ENCODE results near the gene POLG2. TPM values are rescaled to one million over a fixed set of nuclear protein-coding genes. Genes with fewer than 3 reads are reported as not detected.

Gene POLG2
- total and polyA plus RNA-seq, 2 of the 8 experiments (the other 6 are each of a cell fraction or from before 2014, with no cell fraction given), result 9.7 to 34.3 TPM

GRCh38 chr17:64544742-64545141 is 47.9 kb upstream of the POLG2 start:
- DNase-seq (ENCODE audit: low read depth in 1 of 2, low spot score in 2 of 2) (no peak), FAIRE-seq (no peak)
- CTCF ChIA-PET (ENCODE audit: partially characterized antibody), result interaction anchor here (0.6 to 2.3 kb wide), 4 partner anchors 10 to 242 kb away, joined by 3 to 7 read pairs (median 4); no protein-coding TSS in a partner anchor
- no peak overlapping the region for H4K5ac ChIP-seq (ENCODE audit: insufficient read length, low read depth, low read length)
- peaks cover 0 to 4% (median 0%) of the 10 kb centered on the region in 4 experiments; a peak in 2 of 7 replicates for H3K4me1 ChIP-seq (replicated peaks in 1 of 4; ENCODE audit: control insufficient read depth in 3 of 4, insufficient read depth in 4 of 4, low read length in 3 of 4)
- TF ChIP-seq TAF1 (IDR thresholded peaks at IDR 0.05; ENCODE audit: low read depth, low read length), result no peak
- no peak for TF ChIP-seq JUN (IDR thresholded peaks at IDR 0.05; ENCODE audit: low read depth, low read length)
- no peak for TF ChIP-seq TBP (IDR thresholded peaks at IDR 0.05; ENCODE audit: low read depth, low read length)
- peak; percentile 36; the same call in 1 of the 2 replicates for TF ChIP-seq MAFK (IDR thresholded peaks at IDR 0.05; ENCODE audit: low read depth, low read length)
- no peak for TF ChIP-seq FOSL1 (IDR thresholded peaks at IDR 0.05; ENCODE audit: insufficient read depth, low read depth, low read length)
- no peak for TF ChIP-seq SRF (IDR thresholded peaks at IDR 0.05; ENCODE audit: low read depth, low read length)
- no peak for TF ChIP-seq NRF1 (IDR thresholded peaks at IDR 0.05; ENCODE audit: low read depth, low read length)
- no peak for TF ChIP-seq HDAC2 (IDR thresholded peaks at IDR 0.05; ENCODE audit: borderline replicate concordance in 1 of 2, low read depth in 2 of 2, low read length in 2 of 2)
- no peak overlapping the region for H3K4me3 ChIP-seq (ENCODE audit: extremely low read depth in 1 of 4, insufficient read depth in 2 of 4, low read depth in 3 of 4, low read length in 4 of 4)
- H4K8ac ChIP-seq (ENCODE audit: extremely low read depth, insufficient read depth, low read length), result no peak overlapping the region
- no peak overlapping the region for H3K4ac ChIP-seq (replicated peaks; ENCODE audit: insufficient read length, low read depth, low read length)
- H3K23me2 ChIP-seq (ENCODE audit: low read depth, low read length), result no peaks in the 10 kb centered on the region
- H3K4me2 ChIP-seq (ENCODE audit: insufficient read depth in 1 of 2, low read depth in 2 of 2, low read length in 2 of 2), result no peak overlapping the region
- H2BK5ac ChIP-seq (ENCODE audit: low read depth, low read length), result no peak overlapping the region
- H3K18ac ChIP-seq (ENCODE audit: extremely low read depth, low read length), result no peak overlapping the region
- no peak overlapping the region for H3K9ac ChIP-seq (replicated peaks in 1 of 4; ENCODE audit: extremely low read depth in 1 of 4, low read depth in 3 of 4, low read length in 3 of 4)
- no peaks in the 10 kb centered on the region for H3K27me3 ChIP-seq (replicated peaks in 1 of 4; ENCODE audit: control insufficient read depth in 3 of 4, extremely low read depth in 1 of 4, insufficient read depth in 3 of 4, low read length in 3 of 4)
- H2BK15ac ChIP-seq (ENCODE audit: low read length), result no peak overlapping the region
- peaks cover 0 to 2% of the 10 kb centered on the region in 2 experiments for H4K20me1 ChIP-seq (replicated peaks in 1 of 2; ENCODE audit: control insufficient read depth in 1 of 2, insufficient read depth in 2 of 2, low read length in 2 of 2)
- no peak overlapping the region for H2AK5ac ChIP-seq (ENCODE audit: low read depth, low read length)
- H3K14ac ChIP-seq (ENCODE audit: insufficient read length), result no peak overlapping the region
- POLR2A ChIA-PET (ENCODE audit: partially characterized antibody), result interaction anchor here (0.9 to 8.5 kb wide), 3 partner anchors 14 to 39 kb away, joined by 3 to 75 read pairs (median 3); partner anchors contain the start of genes CEP95 and DDX5
- H2BK20ac ChIP-seq (ENCODE audit: low read length), result no peak overlapping the region
- H3K27ac ChIP-seq (ENCODE audit: low read depth, low read length), result no peak overlapping the region
- 80% methylated on average over 2 of the region's 2 CpGs; no CpG with 5 or more reads in 1 of the 2 experiments for WGBS, 2 experiments (ENCODE audit: extremely low coverage in 1 of 2, insufficient coverage in 1 of 2, insufficient read length in 1 of 2, insufficient replicate concordance in 2 of 2, low coverage in 1 of 2, low lambda C conversion rate in 2 of 2, missing lambda C conversion rate in 1 of 2)
- no peak overlapping the region for H3K56ac ChIP-seq (replicated peaks; ENCODE audit: insufficient read length, low read depth, low read length)
- no peaks in the 10 kb centered on the region for H3K9me3 ChIP-seq (ENCODE audit: insufficient read depth in 2 of 2, low read depth in 1 of 2, low read length in 1 of 2)
- H3K79me1 ChIP-seq (ENCODE audit: low read depth, low read length), result no peaks in the 10 kb centered on the region
- no peak overlapping the region for H3K23ac ChIP-seq (ENCODE audit: insufficient read length)
- no peak overlapping the region for H2BK12ac ChIP-seq (ENCODE audit: low read depth, low read length)
- H3K79me2 ChIP-seq (ENCODE audit: control insufficient read depth in 1 of 2, insufficient read depth in 2 of 2, low read length in 2 of 2), result no peaks in the 10 kb centered on the region
- H2AFZ ChIP-seq (ENCODE audit: low read length), result no peak overlapping the region
- H2BK120ac ChIP-seq (replicated peaks; ENCODE audit: low read depth, low read length), result no peak overlapping the region
- no peak overlapping the region for H4K91ac ChIP-seq (replicated peaks; ENCODE audit: insufficient read length, low read length)
- peaks cover 0 to 28% (median 1%) of the 10 kb centered on the region in 4 experiments; a peak in 1 of 8 replicates for H3K36me3 ChIP-seq (ENCODE audit: control insufficient read depth in 2 of 4, insufficient read depth in 4 of 4, low read length in 3 of 4)
